Measurements from ENCODE around the gene ZXDC.

Gene ZXDC

GRCh38 chr3:126475413-126476114, at the start of gene ZXDC:
Gene ZXDC (minus strand): TSS chr3:126475891. CDS start chr3:126475865, 26 bp downstream.
- Histone ChIP-seq H3K27me3 (replicated peaks; ENCODE audit: control insufficient read depth, insufficient read depth, low read length) (no peaks in the 10 kb centered on the region; the same call in 1 of the 2 replicates), H3K4me3 (replicated peaks; ENCODE audit: low read depth, low read length) (peak within 1 kb of the TSS; percentile 88), H3K36me3 (ENCODE audit: control insufficient read depth, insufficient read depth, low read length) (peaks cover 3% of the 10 kb centered on the region; the same call in 1 of the 2 replicates)
- TF ChIP-seq CTCF (IDR thresholded peaks at IDR 0.05; ENCODE audit: insufficient read depth, low read length, poor library complexity, severe bottlenecking): peak; percentile 57
- peak; percentile 98 for DNase-seq (ENCODE audit: extremely low read depth, insufficient read length)

GRCh38 chr3:126525091-126525852, 49.6 kb upstream of the ZXDC start:
- H3K27me3 ChIP-seq (replicated peaks; ENCODE audit: control insufficient read depth, insufficient read depth, low read length): peaks cover 1% of the 10 kb centered on the region; the same call in 1 of the 2 replicates
- TF ChIP-seq CTCF (IDR thresholded peaks at IDR 0.05; ENCODE audit: insufficient read depth, low read length, poor library complexity, severe bottlenecking): no peak
- H3K36me3 ChIP-seq (ENCODE audit: control insufficient read depth, insufficient read depth, low read length): no peaks in the 10 kb centered on the region
- no peak for DNase-seq (ENCODE audit: extremely low read depth, insufficient read length)
- no peak overlapping the region for H3K4me3 ChIP-seq (replicated peaks; ENCODE audit: low read depth, low read length)

- DNase-seq (ENCODE audit: extremely low read depth, insufficient read length): no peak
- Histone ChIP-seq H3K4me3 (replicated peaks; ENCODE audit: low read depth, low read length) (no peak overlapping the region), H3K36me3 (ENCODE audit: control insufficient read depth, insufficient read depth, low read length) (no peaks in the 10 kb centered on the region), H3K27me3 (replicated peaks; ENCODE audit: control insufficient read depth, insufficient read depth, low read length) (peaks cover 1% of the 10 kb centered on the region; the same call in 1 of the 2 replicates)
- TF ChIP-seq CTCF (IDR thresholded peaks at IDR 0.05; ENCODE audit: insufficient read depth, low read length, poor library complexity, severe bottlenecking): no peak
Measured at GRCh38 chr3:126524429-126524988, 48.8 kb upstream of the ZXDC start.

GRCh38 chr3:126523745-126524428, 48.2 kb upstream of the ZXDC start, which contains the start of gene CHST13:
Gene CHST13 (plus strand): TSS chr3:126524155. CDS start chr3:126524333, 178 bp downstream.
- no peak for DNase-seq (ENCODE audit: extremely low read depth, insufficient read length)
- H3K36me3 ChIP-seq (ENCODE audit: control insufficient read depth, insufficient read depth, low read length): no peaks in the 10 kb centered on the region
- peaks cover 1% of the 10 kb centered on the region; the same call in 1 of the 2 replicates for H3K27me3 ChIP-seq (replicated peaks; ENCODE audit: control insufficient read depth, insufficient read depth, low read length)
- no peak within 1 kb of the TSS for H3K4me3 ChIP-seq (replicated peaks; ENCODE audit: low read depth, low read length)
- TF ChIP-seq CTCF (IDR thresholded peaks at IDR 0.05; ENCODE audit: insufficient read depth, low read length, poor library complexity, severe bottlenecking): no peak

GRCh38 chr3:126522363-126522788, 46.7 kb upstream of the ZXDC start:
- peak; percentile 28 for DNase-seq (ENCODE audit: extremely low read depth, insufficient read length)
- Histone ChIP-seq H3K36me3 (ENCODE audit: control insufficient read depth, insufficient read depth, low read length) (no peaks in the 10 kb centered on the region), H3K27me3 (replicated peaks; ENCODE audit: control insufficient read depth, insufficient read depth, low read length) (peaks cover 3% of the 10 kb centered on the region; the same call in 1 of the 2 replicates), H3K4me3 (replicated peaks; ENCODE audit: low read depth, low read length) (no peak overlapping the region)
- peak; percentile 85 for TF ChIP-seq CTCF (IDR thresholded peaks at IDR 0.05; ENCODE audit: insufficient read depth, low read length, poor library complexity, severe bottlenecking)

Measured in GM06990 (cell line).